ENCODE results near the gene EVC.

The EVC gene

DNA sequence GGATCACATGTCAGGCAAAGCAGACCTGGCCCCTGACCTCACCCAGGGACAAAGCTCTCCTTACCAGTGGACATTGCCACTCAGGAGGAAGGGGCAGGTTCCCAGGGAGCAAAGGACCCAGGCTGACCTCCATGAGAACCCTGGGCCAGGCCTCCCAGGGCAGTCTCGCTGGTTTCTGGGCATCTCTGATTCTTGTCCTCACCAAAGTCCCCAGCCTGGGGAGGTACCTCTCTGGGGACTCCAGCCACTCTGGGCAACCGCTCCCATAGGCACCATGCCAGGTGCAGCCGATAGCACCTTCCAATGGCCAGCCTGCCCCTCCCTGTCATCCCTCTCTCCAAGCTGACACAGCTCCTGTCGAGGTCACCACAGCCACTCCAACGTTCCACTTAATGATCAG lies 10.5 kb upstream of the EVC start:
- H3K4me3 ChIP-seq (ENCODE audit: low read depth, low read length): no peak overlapping the region
- TF ChIP-seq, protein P1, sequence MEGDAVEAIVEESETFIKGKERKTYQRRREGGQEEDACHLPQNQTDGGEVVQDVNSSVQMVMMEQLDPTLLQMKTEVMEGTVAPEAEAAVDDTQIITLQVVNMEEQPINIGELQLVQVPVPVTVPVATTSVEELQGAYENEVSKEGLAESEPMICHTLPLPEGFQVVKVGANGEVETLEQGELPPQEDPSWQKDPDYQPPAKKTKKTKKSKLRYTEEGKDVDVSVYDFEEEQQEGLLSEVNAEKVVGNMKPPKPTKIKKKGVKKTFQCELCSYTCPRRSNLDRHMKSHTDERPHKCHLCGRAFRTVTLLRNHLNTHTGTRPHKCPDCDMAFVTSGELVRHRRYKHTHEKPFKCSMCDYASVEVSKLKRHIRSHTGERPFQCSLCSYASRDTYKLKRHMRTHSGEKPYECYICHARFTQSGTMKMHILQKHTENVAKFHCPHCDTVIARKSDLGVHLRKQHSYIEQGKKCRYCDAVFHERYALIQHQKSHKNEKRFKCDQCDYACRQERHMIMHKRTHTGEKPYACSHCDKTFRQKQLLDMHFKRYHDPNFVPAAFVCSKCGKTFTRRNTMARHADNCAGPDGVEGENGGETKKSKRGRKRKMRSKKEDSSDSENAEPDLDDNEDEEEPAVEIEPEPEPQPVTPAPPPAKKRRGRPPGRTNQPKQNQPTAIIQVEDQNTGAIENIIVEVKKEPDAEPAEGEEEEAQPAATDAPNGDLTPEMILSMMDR (IDR thresholded peaks at IDR 0.05; ENCODE audit: low read depth, low read length, missing control alignments): no peak
- DNase-seq (ENCODE audit: low read depth): no peak

DNA sequence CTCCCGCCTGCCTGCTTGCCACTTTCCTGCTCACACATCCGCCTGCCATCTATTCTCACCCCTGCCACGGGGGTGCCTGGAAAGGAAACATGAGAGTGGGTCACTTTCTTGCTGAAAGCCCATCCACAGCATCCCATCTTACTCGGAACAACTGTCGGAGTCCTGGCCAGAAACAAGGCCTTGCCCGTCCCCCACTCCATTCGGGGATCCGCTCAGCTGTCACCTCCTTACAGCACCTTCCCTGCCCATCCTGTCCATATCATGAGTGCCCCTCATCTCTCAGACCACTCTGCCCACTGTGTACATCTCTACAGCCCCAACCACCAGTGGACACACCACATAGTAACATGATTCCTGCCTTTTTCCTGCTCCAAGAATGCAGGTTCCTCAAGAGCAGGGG lies 9.0 kb upstream of the EVC start:
- TF ChIP-seq, protein P1 (IDR thresholded peaks at IDR 0.05; ENCODE audit: low read depth, low read length, missing control alignments): no peak
- no peak overlapping the region for H3K4me3 ChIP-seq (ENCODE audit: low read depth, low read length)
- DNase-seq (ENCODE audit: low read depth): no peak

DNA sequence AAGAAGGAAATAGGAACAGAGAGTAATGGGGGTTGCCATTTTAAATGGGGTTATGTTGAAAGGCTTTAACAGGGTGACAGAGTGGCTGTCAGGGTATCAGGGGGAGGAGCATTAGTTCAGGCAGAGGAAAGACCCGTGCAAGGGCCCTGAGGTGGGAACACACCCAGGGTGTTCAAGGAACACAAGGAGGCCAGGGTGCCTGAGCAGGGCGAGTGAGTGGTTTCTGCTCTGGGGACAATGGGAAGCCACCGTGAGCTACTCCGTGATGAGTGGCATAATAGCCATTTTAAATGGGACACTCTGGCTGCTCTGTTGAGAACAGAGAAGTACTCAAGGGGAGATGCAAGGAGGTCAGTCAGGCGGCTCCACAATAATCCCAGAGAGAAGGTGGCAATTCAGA lies 7.2 kb upstream of the EVC start:
- TF ChIP-seq, protein P1 (IDR thresholded peaks at IDR 0.05; ENCODE audit: low read depth, low read length, missing control alignments): no peak
- no peak overlapping the region for H3K4me3 ChIP-seq (ENCODE audit: low read depth, low read length)
- DNase-seq (ENCODE audit: low read depth): no peak

DNA sequence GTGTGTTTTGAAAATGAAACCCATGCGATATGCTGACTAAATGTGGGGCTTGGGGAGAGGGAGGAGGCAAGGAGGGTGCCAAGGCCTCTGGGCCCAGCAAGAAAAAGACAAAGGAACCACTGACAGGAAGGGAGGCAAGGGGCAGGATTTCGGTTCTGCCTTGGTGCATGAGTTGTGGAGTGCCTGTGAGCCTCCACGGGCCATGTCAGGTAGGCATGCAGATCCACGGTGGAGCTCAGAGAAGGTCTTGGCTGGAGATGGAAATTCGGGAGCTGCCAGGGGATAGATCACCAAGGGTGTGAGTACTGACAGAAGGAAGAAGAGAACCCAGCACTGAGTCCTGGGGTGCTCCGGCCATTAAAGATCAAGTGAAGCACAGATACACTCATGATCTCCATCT lies 6.7 kb upstream of the EVC start:
- TF ChIP-seq, protein P1 (IDR thresholded peaks at IDR 0.05; ENCODE audit: low read depth, low read length, missing control alignments): no peak
- DNase-seq (ENCODE audit: low read depth): no peak
- no peak overlapping the region for H3K4me3 ChIP-seq (ENCODE audit: low read depth, low read length)

DNA sequence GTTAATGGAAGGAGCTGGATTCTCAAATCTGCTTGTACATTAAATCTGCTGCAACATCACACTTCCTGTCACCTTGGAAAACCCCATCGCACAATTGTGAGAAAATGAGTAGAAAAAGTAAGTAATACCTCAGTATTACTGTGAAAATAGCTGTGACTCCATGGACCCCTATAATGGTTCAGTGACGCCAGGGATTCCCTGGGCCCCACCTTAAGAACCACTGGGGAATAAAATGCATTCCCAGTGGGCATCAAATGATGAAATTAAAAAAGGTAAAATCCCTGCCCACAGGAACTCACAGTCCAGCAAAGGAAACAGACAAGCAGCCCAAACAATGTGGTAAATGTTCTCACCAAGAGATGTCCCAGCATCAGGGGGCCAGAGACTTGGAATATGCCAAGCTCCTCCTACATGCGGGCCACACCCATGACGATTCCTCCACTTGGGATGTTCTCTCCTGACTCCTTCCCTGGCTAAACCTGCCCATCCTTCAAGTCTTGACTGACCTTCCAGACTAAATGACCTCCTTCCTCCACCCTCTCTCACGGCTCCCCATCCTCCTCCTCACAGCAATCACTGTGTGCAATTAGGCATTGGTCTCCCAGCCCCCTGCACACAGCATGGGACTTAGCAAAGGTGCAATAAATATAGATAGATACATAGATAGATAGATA lies 5.2 kb upstream of the EVC start:
- H3K4me3 ChIP-seq (ENCODE audit: low read depth, low read length): no peak overlapping the region
- no peak for DNase-seq (ENCODE audit: low read depth)
- TF ChIP-seq, protein P1 (IDR thresholded peaks at IDR 0.05; ENCODE audit: low read depth, low read length, missing control alignments): no peak

DNA sequence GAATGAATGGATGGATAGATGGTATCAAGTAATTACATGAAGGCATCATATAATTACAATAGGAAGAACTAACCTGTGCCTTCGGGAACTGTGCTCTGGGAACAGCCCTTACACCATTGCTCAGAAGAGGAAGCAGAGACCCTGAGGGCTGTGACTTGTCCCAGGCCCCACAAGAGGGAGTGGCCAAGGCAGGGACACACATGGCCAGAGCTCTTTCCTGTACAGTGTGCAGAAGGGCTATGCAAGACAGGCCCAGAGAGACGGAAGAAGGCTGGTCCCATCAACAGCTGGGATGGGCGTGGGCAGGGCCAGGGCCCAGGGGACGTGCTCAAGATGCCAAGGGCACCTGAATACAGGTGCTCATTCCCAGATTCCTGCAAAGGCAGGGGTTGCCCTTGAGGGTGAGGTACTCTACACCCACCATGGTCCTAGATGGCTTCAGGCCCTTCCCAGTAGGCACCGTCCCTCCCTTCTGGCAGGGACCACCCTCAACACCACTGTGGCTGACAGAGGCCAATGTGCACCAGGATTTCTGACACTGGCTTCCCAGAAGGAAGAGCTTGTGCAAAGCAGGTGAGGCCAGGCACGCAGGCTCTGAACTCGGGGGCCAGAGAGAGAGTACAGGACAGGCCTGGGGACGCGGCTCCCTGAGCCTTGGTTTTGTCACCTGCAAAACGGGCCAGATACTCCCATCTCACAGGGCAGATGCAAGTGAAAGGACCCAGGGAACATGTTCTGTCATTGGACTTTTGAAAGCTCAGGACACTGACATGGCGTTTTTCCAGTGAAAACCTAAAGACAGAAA lies 4.3 kb upstream of the EVC start:
- DNase-seq (ENCODE audit: low read depth): no peak
- TF ChIP-seq, protein P1 (IDR thresholded peaks at IDR 0.05; ENCODE audit: low read depth, low read length, missing control alignments): no peak
- H3K4me3 ChIP-seq (ENCODE audit: low read depth, low read length): peak overlapping the region; percentile 61; the same call in 1 of the 2 replicates
